ENCODE measurements around the gene KIF25.

Gene KIF25

DNA sequence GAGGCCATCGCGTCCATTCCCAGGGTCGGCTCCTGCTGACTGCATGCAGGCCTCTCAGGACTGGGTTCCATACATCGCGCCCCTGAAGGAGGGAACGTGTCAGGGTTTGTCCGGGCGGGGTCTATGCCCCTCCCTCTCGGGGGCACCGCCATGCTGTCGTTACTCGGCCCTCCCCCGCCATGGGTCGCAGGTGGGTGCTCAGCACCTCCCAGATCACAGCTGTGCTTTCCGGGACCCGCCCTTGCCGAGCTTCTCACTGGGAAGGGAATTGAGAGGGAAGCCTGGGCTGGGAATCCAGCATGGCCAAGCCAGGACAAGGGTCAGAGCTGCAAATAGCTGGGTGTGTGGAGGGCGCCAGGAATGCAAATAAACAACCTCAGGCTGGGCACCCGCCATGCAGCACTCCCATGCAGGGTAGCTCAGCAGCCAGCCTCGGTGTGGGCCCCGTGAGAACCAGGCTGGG lies 81.5 kb downstream of the KIF25 start, which contains the start of gene FRMD1:
FRMD1 (minus strand) TSS at position 270 of the 463 bp plus-strand sequence; CDS start at position 152, 118 bp downstream.
- TF ChIP-seq CREB1 (IDR thresholded peaks at IDR 0.05; ENCODE audit: low read depth) (no peak), ZBTB7A (IDR thresholded peaks at IDR 0.05; ENCODE audit: low read depth) (no peak), EP300 (IDR thresholded peaks at IDR 0.05; ENCODE audit: borderline replicate concordance) (no peak), EGR1 (IDR thresholded peaks at IDR 0.05) (no peak), REST (IDR thresholded peaks at IDR 0.05; ENCODE audit: low read depth) (no peak), NFIC (IDR thresholded peaks at IDR 0.05) (no peak), FOXM1 (IDR thresholded peaks at IDR 0.05; ENCODE audit: borderline replicate concordance, low read depth) (no peak), TAF1 (IDR thresholded peaks at IDR 0.05; ENCODE audit: low read depth) (no peak), YY1 (IDR thresholded peaks at IDR 0.05; ENCODE audit: low read depth) (no peak), TCF12 (IDR thresholded peaks at IDR 0.05; ENCODE audit: low read depth) (no peak)
- TF ChIP-seq, protein P1, sequence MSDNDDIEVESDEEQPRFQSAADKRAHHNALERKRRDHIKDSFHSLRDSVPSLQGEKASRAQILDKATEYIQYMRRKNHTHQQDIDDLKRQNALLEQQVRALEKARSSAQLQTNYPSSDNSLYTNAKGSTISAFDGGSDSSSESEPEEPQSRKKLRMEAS (IDR thresholded peaks at IDR 0.05): no peak
- TF ChIP-seq, protein P2, sequence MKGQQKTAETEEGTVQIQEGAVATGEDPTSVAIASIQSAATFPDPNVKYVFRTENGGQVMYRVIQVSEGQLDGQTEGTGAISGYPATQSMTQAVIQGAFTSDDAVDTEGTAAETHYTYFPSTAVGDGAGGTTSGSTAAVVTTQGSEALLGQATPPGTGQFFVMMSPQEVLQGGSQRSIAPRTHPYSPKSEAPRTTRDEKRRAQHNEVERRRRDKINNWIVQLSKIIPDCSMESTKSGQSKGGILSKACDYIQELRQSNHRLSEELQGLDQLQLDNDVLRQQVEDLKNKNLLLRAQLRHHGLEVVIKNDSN (IDR thresholded peaks at IDR 0.05): no peak

GRCh38 chr6:168080393-168081077 lies 83.1 kb downstream of the KIF25 start:
- TF ChIP-seq NFIC (IDR thresholded peaks at IDR 0.05) (no peak), EGR1 (IDR thresholded peaks at IDR 0.05) (no peak), TAF1 (IDR thresholded peaks at IDR 0.05; ENCODE audit: low read depth) (no peak), ZBTB7A (IDR thresholded peaks at IDR 0.05; ENCODE audit: low read depth) (no peak), YY1 (IDR thresholded peaks at IDR 0.05; ENCODE audit: low read depth) (no peak), CEBPB (IDR thresholded peaks at IDR 0.05) (no peak), FOXM1 (IDR thresholded peaks at IDR 0.05; ENCODE audit: borderline replicate concordance, low read depth) (no peak), CREB1 (IDR thresholded peaks at IDR 0.05; ENCODE audit: low read depth) (no peak), TEAD4 (IDR thresholded peaks at IDR 0.05) (no peak), RAD21 (IDR thresholded peaks at IDR 0.05; ENCODE audit: low read depth) (no peak), TCF12 (IDR thresholded peaks at IDR 0.05; ENCODE audit: low read depth) (no peak), EP300 (IDR thresholded peaks at IDR 0.05; ENCODE audit: borderline replicate concordance) (no peak), REST (IDR thresholded peaks at IDR 0.05; ENCODE audit: low read depth) (no peak)
- TF ChIP-seq, protein P2 (IDR thresholded peaks at IDR 0.05): no peak
- TF ChIP-seq, protein P1 (IDR thresholded peaks at IDR 0.05): no peak

- TF ChIP-seq EGR1 (IDR thresholded peaks at IDR 0.05) (no peak), CREB1 (IDR thresholded peaks at IDR 0.05; ENCODE audit: low read depth) (no peak), YY1 (IDR thresholded peaks at IDR 0.05; ENCODE audit: low read depth) (no peak), FOXM1 (IDR thresholded peaks at IDR 0.05; ENCODE audit: borderline replicate concordance, low read depth) (no peak), TEAD4 (IDR thresholded peaks at IDR 0.05) (no peak), TCF12 (IDR thresholded peaks at IDR 0.05; ENCODE audit: low read depth) (no peak), ZBTB7A (IDR thresholded peaks at IDR 0.05; ENCODE audit: low read depth) (no peak), CEBPB (IDR thresholded peaks at IDR 0.05) (no peak), REST (IDR thresholded peaks at IDR 0.05; ENCODE audit: low read depth) (no peak), RAD21 (IDR thresholded peaks at IDR 0.05; ENCODE audit: low read depth) (no peak), TAF1 (IDR thresholded peaks at IDR 0.05; ENCODE audit: low read depth) (no peak), EP300 (IDR thresholded peaks at IDR 0.05; ENCODE audit: borderline replicate concordance) (no peak)
- TF ChIP-seq, protein P1 (IDR thresholded peaks at IDR 0.05): no peak
- TF ChIP-seq, protein P2 (IDR thresholded peaks at IDR 0.05): no peak
Measured at GRCh38 chr6:168081858-168082546, 84.5 kb downstream of the KIF25 start.

Measured in Ishikawa (cell line).